NT2/D1 (cell line): ENCODE measurements around the gene PHF5A.

Source experiments
- SUZ12 ChIP-seq: IDR thresholded peaks from 2 replicates; pipeline ENCODE4 v1.6.1; 2011; ENCODE audit not compliant: insufficient read length, insufficient read depth; ENCODE audit errors: extremely low read depth
- YY1 ChIP-seq: IDR thresholded peaks from 2 replicates; pipeline ENCODE4 v1.6.1; 2011; ENCODE audit not compliant: insufficient read length, insufficient read depth
- ZNF274 ChIP-seq: IDR thresholded peaks from 2 replicates; pipeline ENCODE4 v1.6.1; 2011; ENCODE audit warnings: mild to moderate bottlenecking, low read depth, low read length

DNA sequence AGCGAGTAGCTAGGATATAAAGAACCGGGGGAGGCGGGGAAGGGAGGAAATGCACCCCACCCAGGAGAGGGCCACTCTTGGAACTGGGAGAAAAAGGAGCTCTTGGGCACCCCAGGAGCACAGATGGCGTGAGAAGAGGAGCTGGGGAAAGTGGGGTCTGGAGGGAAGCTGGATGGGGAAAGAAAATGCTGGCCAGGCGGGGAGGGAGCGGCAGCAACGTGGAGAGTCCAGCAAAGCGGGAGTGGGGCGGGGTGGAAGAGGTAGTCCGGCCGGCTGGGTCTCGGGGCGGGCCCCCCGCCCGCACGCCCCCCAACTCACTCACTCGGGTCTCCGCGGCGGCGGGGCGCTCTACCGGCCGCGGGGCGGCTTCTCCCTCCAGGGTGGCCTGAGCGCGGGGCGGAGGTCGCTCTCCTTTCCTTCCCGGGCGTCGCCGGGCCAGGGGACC is 22.4 kb downstream of the PHF5A start:
- TF ChIP-seq ZNF274 (no peak), YY1 (no peak), SUZ12 (no peak)
